Caco-2 (cell line): Measurements from ENCODE around the gene PTPRN2. TPM values are rescaled to one million over a fixed set of nuclear protein-coding genes. Genes with fewer than 3 reads are reported as not detected.

Source experiments
- BruUV-seq: library from RNA; stranded (reverse); fragments of 400-500 nt; replicated peaks from 2 replicates; lab custom pipeline; 2021; lab: Mats Ljungman, UMichigan
- CTCF ChIA-PET: fragments of 300-600 bp; sonication (Branson Sonifier 250); formaldehyde crosslinking; loops from one replicate; lab custom pipeline; 2022; ENCODE audit warnings: antibody characterized with exemption; lab: Charles Lee
- POLR2A ChIA-PET: fragments of 300-600 bp; sonication (Branson Sonifier 250); formaldehyde crosslinking; loops from one replicate; lab custom pipeline; 2022; ENCODE audit warnings: antibody characterized with exemption; lab: Charles Lee
- DNase-seq, 2 experiments: peaks; one replicate each; pipeline versions ENCODE4 v3.0.0 to v3.0.0-alpha.2; 2020 to 2022
- H3K27me3 ChIP-seq: replicated peaks from 2 replicates; pipeline ENCODE4 v1.6.0; 2011; ENCODE audit warnings: low read length; ENCODE audit not compliant: control insufficient read depth, insufficient read depth
- H3K36me3 ChIP-seq: 2 replicates; pipeline ENCODE4 v1.5.1; 2011; ENCODE audit warnings: low read length; ENCODE audit not compliant: control insufficient read depth, insufficient read depth
- H3K4me1 ChIP-seq: fragments of 250-450 bp; sonication (Bioruptor Pico); 2 replicates; pipeline ENCODE4 v1.5.1; 2020; ENCODE audit warnings: mild to moderate bottlenecking
- H3K4me3 ChIP-seq: 2 replicates; pipeline ENCODE4 v1.5.1; 2011; ENCODE audit warnings: low read depth, mild to moderate bottlenecking, control low read depth, low read length
- H3K9me3 ChIP-seq: fragments of 250-450 bp; sonication (Bioruptor Pico); 2 replicates; pipeline ENCODE4 v1.5.1; 2020; ENCODE audit warnings: mild to moderate bottlenecking, moderate library complexity
- H3K27ac Mint-ChIP-seq: one replicate; pipeline ENCODE4 v1.8.0; 2022; ENCODE audit warnings: mixed read lengths; ENCODE audit not compliant: unreplicated experiment
- H3K27me3 Mint-ChIP-seq: one replicate; pipeline ENCODE4 v1.8.0; 2022; ENCODE audit warnings: mixed read lengths; ENCODE audit not compliant: insufficient read depth, unreplicated experiment
- H3K36me3 Mint-ChIP-seq: one replicate; pipeline ENCODE4 v1.8.0; 2022; ENCODE audit warnings: mild to moderate bottlenecking, mixed read lengths; ENCODE audit not compliant: insufficient read depth, unreplicated experiment
- H3K4me1 Mint-ChIP-seq: one replicate; pipeline ENCODE4 v1.8.0; 2022; ENCODE audit warnings: low read depth, mixed read lengths; ENCODE audit not compliant: unreplicated experiment
- H3K4me3 Mint-ChIP-seq: one replicate; pipeline ENCODE4 v1.8.0; 2022; ENCODE audit warnings: mild to moderate bottlenecking, moderate library complexity, mixed read lengths; ENCODE audit not compliant: unreplicated experiment
- H3K9me3 Mint-ChIP-seq: one replicate; pipeline ENCODE4 v1.8.0; 2022; ENCODE audit warnings: mixed read lengths; ENCODE audit not compliant: unreplicated experiment
- intact Hi-C: fragments of 100-400 bp; cut with micrococcal nuclease; formaldehyde crosslinking; loops from one replicate; pipeline ENCODE4 v1.10.0; 2022; ENCODE audit not compliant: unreplicated experiment
- total RNA-seq: library from RNA; stranded (reverse); gene quantifications from 2 replicates; pipeline ENCODE4 v1.2.3, GENCODE V29; 2022
- TF ChIP-seq, protein P1 (sequence below), 2 experiments: fragments of 200-600 bp in 1 of 2; IDR thresholded peaks; 1 replicate in 1 of 2; 2 replicates in 1 of 2; pipeline versions ENCODE4 v1.5.1 to v1.8.0; 2011 to 2022; ENCODE audit warnings: antibody characterized with exemption in 1 of 2, control low read depth in 1 of 2, inconsistent platforms in 1 of 2, low read depth in 1 of 2, low read length in 1 of 2, mild to moderate bottlenecking in 1 of 2, moderate library complexity in 1 of 2; ENCODE audit not compliant: insufficient read depth in 1 of 2, severe bottlenecking in 1 of 2, unreplicated experiment in 1 of 2

Gene PTPRN2
- total RNA-seq, 1 experiment from 2014 or later: 1.4 TPM

DNA sequence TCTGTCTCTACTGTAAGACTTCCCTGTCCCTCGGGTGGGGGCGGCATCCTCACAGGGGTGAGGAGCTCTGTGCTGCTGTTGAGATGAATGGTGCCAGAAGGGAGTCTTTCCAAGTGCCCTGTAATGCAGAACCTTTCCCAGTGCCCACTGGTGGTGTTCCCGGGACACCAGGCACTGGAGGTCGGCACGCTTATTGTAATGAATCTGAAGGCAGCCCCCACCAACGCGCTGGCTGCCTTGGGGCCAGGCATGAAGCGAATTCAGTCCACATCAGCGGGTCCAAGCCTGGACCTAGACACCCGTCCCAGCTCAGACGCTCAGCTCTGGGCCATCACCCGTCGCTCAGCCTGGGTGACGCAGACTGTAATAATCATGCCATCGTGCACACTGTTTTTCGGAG lies 658.0 kb downstream of the PTPRN2 start:
- no peak overlapping the region for H3K4me3 Mint-ChIP-seq
- H3K27ac Mint-ChIP-seq: no peak overlapping the region
- H3K9me3 ChIP-seq: peaks cover 15% of the 10 kb centered on the region
- no peaks in the 10 kb centered on the region for H3K4me1 ChIP-seq
- intact Hi-C loops: no loop called here
- peaks cover 44% of the 10 kb centered on the region for H3K9me3 Mint-ChIP-seq
- CTCF ChIA-PET: no interaction called here
- no peaks in the 10 kb centered on the region for H3K27me3 Mint-ChIP-seq
- DNase-seq: no peak
- no peaks in the 10 kb centered on the region for H3K36me3 ChIP-seq
- TF ChIP-seq, protein P1, sequence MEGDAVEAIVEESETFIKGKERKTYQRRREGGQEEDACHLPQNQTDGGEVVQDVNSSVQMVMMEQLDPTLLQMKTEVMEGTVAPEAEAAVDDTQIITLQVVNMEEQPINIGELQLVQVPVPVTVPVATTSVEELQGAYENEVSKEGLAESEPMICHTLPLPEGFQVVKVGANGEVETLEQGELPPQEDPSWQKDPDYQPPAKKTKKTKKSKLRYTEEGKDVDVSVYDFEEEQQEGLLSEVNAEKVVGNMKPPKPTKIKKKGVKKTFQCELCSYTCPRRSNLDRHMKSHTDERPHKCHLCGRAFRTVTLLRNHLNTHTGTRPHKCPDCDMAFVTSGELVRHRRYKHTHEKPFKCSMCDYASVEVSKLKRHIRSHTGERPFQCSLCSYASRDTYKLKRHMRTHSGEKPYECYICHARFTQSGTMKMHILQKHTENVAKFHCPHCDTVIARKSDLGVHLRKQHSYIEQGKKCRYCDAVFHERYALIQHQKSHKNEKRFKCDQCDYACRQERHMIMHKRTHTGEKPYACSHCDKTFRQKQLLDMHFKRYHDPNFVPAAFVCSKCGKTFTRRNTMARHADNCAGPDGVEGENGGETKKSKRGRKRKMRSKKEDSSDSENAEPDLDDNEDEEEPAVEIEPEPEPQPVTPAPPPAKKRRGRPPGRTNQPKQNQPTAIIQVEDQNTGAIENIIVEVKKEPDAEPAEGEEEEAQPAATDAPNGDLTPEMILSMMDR (IDR thresholded peaks at IDR 0.05; ENCODE audit: insufficient read depth in 1 of 2, low read depth in 1 of 2, low read length in 1 of 2, severe bottlenecking in 1 of 2, unreplicated experiment in 1 of 2): no peak
- H3K4me1 Mint-ChIP-seq: no peaks in the 10 kb centered on the region
- no peaks in the 10 kb centered on the region for H3K27me3 ChIP-seq
- POLR2A ChIA-PET: no interaction called here
- H3K4me3 ChIP-seq: no peak overlapping the region
- H3K36me3 Mint-ChIP-seq: peaks cover 13% of the 10 kb centered on the region
- BruUV-seq: no TSS peak

DNA sequence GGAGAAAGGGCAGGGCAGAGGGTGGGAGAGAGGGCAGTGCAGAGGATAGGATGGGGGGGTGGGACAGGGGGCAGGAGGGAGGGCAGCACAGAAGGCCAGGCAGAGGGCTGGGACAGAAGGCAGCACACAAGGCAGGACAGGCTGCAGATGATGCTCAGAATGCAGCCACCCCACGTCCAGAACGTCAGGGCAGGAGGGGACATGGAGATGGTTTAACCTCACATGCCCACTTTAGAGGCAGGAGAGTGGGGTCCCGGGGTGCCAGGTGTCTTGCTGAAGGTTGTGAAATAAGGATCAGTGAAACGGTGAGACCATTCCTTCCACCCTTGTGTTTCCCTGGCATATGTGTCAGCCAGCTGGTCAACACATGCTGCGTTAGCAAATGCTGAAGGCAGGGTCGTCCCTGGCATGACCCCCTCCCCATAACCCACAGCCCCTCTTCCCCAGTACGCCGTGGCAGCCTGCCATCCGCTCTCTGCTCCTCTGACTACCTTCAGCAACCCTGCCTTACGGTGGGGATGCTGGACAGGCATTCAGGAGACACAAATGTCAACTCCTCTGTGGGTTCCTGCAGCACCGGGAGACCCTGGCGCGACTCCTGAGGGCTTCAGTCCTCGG lies 658.7 kb downstream of the PTPRN2 start:
- Mint-ChIP-seq H3K36me3 (peaks cover 10% of the 10 kb centered on the region), H3K4me3 (no peak overlapping the region), H3K9me3 (peaks cover 37% of the 10 kb centered on the region), H3K27ac (no peak overlapping the region), H3K27me3 (no peaks in the 10 kb centered on the region), H3K4me1 (no peaks in the 10 kb centered on the region)
- no TSS peak for BruUV-seq
- Histone ChIP-seq H3K9me3 (peaks cover 12% of the 10 kb centered on the region), H3K36me3 (no peaks in the 10 kb centered on the region), H3K4me1 (no peaks in the 10 kb centered on the region), H3K4me3 (no peak overlapping the region), H3K27me3 (no peaks in the 10 kb centered on the region)
- ChIA-PET POLR2A (no interaction called here), CTCF (no interaction called here)
- intact Hi-C loops: no loop called here
- TF ChIP-seq, protein P1 (IDR thresholded peaks at IDR 0.05; ENCODE audit: insufficient read depth in 1 of 2, low read depth in 1 of 2, low read length in 1 of 2, severe bottlenecking in 1 of 2, unreplicated experiment in 1 of 2): no peak
- DNase-seq: no peak

DNA sequence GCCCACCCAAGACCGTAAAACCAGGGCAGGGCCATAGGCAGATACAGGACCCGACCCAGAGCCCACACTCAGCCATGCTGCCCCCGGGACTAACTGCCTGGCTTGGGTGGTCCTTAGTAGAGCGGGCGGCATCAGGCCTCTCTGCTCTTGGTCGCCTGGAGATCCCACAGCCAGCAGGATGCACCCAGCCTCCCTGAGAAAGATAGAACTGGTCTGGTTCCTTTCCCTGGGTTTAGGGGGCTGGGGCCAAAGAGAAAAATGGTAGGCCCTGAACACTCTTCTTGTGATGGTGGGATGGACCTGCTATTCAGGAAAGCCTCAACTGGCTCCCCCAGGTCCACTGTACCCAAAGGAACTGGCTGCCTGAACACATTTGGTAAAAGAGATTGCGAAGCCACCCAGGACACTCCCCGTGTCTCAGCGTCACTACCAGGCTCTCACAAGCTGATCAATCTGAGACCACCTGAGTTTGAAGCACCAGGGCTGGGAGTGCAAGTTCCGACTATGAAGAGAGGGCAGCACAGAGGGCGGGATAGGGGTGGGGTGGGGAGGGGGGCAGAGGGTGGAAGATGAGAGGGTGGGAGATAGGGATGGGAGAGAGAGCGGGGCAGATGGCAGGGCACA lies 659.3 kb downstream of the PTPRN2 start:
- Mint-ChIP-seq H3K36me3 (peaks cover 10% of the 10 kb centered on the region), H3K27ac (no peak overlapping the region)

More for the DNA sequence above, 659.3 kb downstream of the PTPRN2 start:
- Mint-ChIP-seq H3K4me1 (no peaks in the 10 kb centered on the region), H3K4me3 (no peak overlapping the region), H3K27me3 (no peaks in the 10 kb centered on the region), H3K9me3 (peaks cover 33% of the 10 kb centered on the region)
- ChIA-PET POLR2A (no interaction called here), CTCF (no interaction called here)
- Histone ChIP-seq H3K9me3 (peaks cover 11% of the 10 kb centered on the region), H3K36me3 (no peaks in the 10 kb centered on the region), H3K27me3 (no peaks in the 10 kb centered on the region), H3K4me1 (no peaks in the 10 kb centered on the region), H3K4me3 (no peak overlapping the region)
- intact Hi-C loops: no loop called here
- BruUV-seq: no TSS peak
- no peak for DNase-seq
- TF ChIP-seq, protein P1 (IDR thresholded peaks at IDR 0.05; ENCODE audit: insufficient read depth in 1 of 2, low read depth in 1 of 2, low read length in 1 of 2, severe bottlenecking in 1 of 2, unreplicated experiment in 1 of 2): no peak
